Renal cortical epithelial cell (primary cell): ENCODE data around the gene XPOT. TPM values are rescaled to one million over a fixed set of nuclear protein-coding genes. Genes with fewer than 3 reads are reported as not detected.
A peak's percentile ranks its signal among the peaks of the same experiment; 100 is the strongest.
"Not testable (repeated sequence)": the region's sequence is repeated elsewhere in the genome, so short reads cannot be mapped to it uniquely, and the experiment has no call there.

ENCODE experiments used
- DNase-seq: peaks from one replicate; pipeline ENCODE4 v3.0.0-alpha.2; 2011; ENCODE audit warnings: low read depth
- total RNA-seq: library from RNA; depleted of rRNA; stranded (reverse); fragments of >200 nt; gene quantifications from 2 replicates; pipeline ENCODE4 v1.2.3, GENCODE V29; 2014

XPOT gene
- 63.6 and 72.0 TPM in 2 replicates for total RNA-seq

DNA sequence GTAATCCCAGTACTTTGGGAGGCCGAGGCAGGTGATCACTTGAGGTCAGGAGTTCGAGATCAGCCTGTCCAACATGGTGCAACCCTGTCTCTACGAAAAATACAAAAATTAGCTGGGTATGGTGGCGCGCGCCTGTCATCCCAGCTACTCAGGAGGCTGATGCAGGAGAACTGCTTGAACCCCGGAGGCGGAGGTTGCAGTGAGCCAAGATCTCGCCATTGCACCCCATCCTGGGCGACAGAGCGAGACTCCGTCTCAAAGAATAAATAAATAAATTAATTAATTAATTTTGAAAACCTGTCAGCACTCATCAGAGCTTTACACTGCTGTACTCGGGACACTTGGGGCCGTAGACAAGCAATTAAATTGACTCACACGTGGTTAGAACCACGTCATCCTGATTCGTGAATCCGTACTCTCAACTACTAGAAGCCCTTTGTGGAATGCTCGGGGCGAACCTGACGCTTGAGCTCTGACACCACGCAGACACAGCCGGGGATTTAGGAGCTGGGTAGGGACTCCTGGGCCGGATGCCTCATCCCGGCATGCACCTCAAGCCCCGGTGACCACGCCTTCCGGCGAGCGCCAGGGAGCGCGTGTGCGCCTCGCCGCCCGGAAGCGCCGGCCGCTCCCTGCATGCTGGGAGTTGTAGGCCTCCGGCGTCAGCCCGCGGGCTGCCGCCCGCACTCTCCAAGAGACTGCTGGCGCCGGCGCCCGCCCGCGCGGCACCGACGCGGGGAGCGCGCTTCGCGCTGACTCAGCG is at the start of gene XPOT:
TSS of gene XPOT (plus strand) at position 686 of the 763 bp plus-strand sequence. CDS start 5,644 bp downstream, outside the sequence.
- DNase-seq = peak; percentile 93

GRCh38 chr12:64356209-64356608 is 48.0 kb upstream of the XPOT start:
- not testable (repeated sequence) for DNase-seq

- not testable (repeated sequence) for DNase-seq
These were observed 43.0 kb upstream of the XPOT start for GRCh38 chr12:64361173-64361572.

GRCh38 chr12:64362721-64363305 is 41.4 kb upstream of the XPOT start:
- DNase-seq = no peak

DNA sequence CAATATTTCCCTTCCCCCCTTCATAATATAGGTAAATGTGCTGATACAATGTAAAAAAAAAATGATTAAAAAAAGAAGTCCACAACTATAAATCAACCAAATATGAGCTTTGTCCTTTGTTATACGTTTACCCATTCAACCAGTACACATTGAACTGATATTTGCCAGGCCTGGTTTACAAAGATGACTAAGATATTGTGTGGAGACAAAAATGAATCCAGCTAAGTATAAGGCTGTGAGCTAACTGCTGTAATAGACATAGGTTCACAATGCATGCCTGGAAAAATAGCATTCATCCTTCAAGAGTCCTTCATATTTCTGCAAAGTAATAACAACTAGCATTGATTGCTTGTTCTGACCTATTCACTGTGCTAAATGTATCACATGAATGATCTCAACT is 20.5 kb upstream of the XPOT start:
- DNase-seq = no peak

GRCh38 chr12:64385019-64385418 is 19.2 kb upstream of the XPOT start:
- DNase-seq = no peak

DNA sequence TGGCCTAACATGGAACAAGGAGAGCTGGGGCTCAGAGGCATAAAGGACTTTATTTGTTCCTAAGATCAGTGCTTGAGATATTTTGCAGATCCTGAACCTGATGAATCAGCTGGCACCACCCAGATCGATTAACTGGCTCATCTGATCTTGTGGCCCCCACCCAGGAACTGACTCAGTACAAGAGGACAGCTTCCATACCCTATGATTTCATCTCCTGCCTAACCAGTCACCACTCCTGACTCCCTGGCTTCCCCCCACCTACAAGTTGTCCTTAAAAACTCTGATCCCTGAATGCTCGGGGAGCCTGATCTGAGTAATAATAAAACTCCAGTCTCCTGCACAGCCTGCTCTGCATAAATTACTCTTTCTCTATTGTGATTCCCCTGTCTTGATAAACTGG is 18.7 kb upstream of the XPOT start:
- peak; percentile 39 for DNase-seq

DNA sequence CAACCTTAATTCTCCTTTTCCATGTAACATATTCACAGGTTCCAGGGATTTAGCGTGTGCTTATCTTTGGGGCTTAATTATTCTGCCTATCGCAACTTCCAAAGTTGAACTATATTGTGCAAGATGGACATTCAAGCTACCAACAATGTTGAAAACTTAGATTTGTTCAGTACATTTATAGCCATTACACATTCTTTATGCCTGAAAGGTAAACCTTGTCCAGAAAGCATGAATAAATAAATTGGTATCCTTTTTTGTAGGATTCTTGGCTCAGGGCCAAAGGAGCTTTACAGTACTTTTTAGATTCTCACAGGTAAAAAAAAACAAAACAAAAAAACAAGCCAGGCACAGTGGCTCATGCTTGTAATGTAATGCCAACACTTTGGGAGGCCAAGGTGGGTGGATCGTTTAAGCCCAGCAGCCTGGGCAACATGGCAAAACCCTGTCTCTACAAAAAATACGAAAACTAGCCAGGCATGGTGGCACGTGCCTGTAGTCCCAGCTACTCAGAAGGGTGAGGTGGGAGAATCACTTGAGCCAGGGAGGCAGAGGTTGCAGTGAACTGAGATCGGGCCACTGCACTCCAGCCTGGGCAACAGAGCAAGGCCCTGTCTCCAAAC is 16.9 kb upstream of the XPOT start:
- peak; percentile 45 for DNase-seq

GRCh38 chr12:64389154-64389553 is 15.0 kb upstream of the XPOT start:
- no peak for DNase-seq

GRCh38 chr12:64390275-64390851 is 13.8 kb upstream of the XPOT start, which contains the start of gene C12orf56:
TSS of gene C12orf56 (minus strand) at chr12:64390758. CDS start at chr12:64390565, 193 bp downstream.
- no peak for DNase-seq

DNA sequence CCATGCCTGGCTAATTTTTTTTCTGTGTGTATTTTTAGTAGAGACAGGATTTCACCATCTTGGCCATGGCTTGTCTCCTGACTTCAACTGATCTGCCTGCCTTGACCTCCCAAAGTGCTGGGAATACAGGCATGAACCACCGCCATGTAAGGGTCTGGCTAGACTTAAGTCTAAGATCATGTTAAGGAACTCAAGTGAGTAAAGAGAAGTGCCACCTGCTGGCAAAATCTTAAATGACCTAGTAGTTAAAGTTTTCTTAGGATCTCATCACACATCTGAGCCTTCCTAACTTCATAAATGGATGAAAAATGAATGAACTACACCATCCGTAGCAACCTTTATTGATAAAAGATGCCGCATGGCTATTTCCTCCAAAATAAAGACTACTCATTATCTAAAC is 12.0 kb upstream of the XPOT start:
- peak; percentile 63 for DNase-seq

GRCh38 chr12:64395739-64396138 is 8.5 kb upstream of the XPOT start:
- DNase-seq = no peak

DNA sequence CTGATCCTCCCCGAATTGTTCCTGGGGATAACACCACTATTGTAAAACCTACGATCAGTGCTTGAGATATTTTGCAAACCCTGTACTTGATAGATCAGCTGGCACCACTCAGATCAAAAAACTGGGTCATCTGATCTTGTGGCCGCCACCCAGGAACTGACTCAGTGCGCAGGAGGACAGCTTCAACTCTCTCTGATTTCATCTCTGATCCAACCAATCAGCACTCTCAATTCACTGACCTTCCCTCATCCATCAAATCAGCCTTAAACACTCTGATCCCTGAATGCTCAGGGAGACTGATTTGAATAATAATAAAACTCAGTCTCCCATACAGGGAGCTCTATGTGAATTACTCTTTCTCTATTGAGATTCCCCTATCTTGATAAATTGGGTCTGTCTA is 4.2 kb upstream of the XPOT start:
- no peak for DNase-seq

DNA sequence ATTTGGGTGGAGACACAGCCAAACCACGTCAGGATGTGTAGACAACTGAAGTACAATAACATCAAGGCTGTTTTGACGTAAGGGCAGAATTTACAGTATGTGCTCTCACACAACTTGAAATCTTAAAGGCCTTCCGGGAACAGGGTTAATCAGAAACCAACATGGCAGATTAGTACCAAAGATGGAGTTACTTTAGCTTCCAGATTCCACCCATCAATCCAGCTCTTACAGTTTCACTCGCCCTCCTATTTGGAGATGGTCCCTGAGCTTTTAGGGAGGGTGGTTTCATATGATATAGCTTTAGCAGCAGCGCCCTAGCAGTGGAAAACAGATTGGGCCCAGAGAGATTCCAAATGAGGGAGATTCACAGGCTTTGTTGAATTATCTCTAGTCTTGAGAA is 2.0 kb upstream of the XPOT start:
- DNase-seq = no peak

DNA sequence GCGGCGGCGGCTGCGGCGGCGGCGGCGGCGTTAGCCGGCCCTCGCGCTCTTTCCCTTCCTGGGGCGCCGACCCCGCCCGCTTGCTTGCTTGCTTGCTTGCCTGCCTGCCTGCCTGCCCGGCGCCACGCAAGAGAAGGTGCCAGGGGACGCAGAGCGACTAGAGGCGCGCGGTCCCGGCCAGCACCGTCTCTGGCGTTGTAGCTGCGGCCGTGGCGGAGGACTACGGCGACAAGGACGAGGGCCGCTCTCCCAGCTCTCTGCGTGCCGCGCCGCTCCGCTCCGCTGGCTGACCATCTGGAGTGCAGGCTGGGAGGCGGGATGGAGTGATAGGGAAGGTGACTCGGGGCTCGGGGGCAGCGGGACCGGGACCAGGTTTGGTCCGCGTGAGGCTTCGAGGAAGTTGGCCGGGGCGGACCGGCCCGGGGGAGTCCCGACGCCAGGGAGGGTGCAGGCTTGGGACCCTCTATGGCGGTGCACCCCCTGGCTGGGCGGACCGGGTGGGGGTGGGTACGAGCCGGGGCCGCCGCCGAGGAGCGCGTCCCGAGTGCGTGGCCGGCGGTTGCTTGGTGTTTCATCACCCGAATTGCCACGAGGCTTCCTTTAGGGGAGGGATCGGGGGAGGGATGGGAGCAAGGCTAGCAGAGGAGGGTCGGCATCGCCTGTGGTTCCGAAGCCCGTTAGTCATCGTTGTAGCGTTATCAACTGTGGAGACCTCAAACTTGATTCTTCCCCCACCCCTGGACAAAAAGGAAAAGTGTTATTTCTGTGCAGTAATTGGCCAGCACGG is 471 bp downstream of the XPOT start:
- DNase-seq = peak; percentile 38

DNA sequence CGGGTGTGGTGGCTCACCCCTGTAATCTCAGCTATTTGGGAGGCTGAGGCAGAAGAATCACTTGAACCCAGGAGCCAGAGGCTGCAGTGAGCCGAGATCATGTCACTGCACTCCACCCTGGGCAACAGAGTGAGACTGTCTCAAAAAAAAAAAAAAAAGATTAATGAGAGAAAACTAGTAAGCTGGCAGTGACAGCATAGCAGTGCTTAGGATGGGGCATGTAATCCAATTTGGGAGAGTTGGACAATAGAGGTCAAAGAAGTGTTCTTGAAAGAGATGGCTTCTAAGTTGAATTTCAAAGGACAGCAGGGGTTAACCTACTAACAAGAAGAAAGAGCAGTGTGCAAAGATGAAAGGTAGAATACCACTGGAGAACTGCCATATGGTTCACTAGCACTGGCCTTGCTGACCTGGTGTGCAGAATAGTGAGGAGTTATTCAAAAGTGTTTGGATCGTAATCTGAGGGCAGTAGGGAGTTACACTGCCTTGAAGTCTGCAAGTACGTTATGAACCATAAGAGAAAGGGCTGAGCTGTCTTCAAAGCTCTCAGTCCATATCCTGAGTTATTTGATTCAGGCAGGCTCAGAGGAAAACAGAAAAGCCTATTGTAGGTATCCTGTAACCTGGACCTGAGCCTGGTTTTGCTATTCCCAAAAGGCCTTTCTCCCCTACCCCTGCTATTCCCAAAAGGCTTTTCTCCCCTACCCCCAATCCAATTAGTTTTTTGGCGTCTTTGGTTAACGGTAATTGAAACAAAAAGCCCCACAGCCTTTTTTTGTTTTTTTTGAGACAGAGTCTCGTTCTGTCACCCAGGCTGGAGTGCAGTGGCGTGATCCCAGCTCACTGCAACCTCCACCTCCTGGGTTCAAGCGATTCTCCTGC is 3.4 kb downstream of the XPOT start:
- no peak for DNase-seq

GRCh38 chr12:64411427-64411826 is 7.2 kb downstream of the XPOT start:
- no peak for DNase-seq

DNA sequence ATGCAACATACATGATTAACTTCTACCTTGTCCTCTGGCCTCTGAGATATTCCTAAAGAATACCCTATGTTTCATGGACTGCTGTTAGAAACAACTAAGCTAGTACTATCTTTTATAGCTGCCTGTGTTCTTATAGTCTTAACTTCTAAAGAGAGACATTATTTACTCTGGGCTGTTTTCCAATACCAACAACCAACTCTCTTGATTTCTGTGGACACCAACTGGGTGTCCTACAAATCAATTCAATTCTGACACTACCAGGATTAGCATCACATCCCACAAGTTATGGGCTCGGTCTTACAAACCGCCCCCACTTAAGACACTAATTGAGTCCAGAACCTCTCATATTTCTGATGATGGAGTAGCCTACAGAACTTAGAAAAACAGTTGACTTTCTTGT is 8.3 kb downstream of the XPOT start:
- DNase-seq = no peak

- DNase-seq = no peak
These were observed 9.7 kb downstream of the XPOT start for GRCh38 chr12:64413884-64414283.

DNA sequence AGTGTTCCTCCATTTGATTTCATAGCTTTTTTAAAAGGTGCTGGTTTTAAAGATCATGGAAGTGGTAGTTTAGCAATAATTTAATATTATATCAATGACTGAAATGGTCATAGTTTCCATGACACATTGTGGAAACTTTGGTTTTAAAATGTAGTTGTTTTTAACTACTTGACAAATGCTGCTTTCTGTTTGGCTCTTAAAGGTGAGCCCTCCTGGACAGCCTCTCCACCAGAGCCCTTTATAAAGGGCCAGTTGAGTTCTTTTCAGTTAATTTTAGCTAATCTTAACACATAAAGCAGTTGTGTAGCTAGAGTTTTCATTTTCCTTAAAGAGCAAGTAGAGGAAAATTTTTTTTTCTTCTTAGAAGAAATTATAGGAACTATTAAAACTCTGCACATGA is 14.0 kb downstream of the XPOT start:
- no peak for DNase-seq

DNA sequence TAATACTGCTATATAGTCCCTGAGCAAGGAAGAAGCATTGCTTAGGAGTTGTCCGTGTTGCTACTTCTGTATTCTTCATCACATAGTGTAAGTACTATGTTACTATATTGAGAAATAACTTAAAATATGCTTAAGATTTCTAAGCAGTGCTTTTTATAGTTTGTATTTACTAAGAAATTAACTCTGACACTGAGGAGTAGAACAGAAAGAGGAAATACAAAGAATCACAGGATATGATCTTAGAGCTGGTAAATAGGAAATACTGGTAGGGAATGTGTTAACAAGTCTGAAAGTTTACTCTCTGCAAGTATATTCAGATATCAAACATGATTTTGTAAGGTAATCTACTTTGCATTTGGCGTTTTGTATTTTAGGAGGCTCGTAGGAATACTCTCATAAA is 15.5 kb downstream of the XPOT start:
- no peak for DNase-seq
